A549 (cell line): ENCODE data around the gene SH3RF1. TPM values are rescaled to one million over a fixed set of nuclear protein-coding genes. Genes with fewer than 3 reads are reported as not detected.

Experiments
- ATAC-seq, 2 experiments: fragments of 200-7000 bp in 1 of 2; fragments of >200 bp in 1 of 2; cut with Nextera tagmentation in 1 of 2; cut with Tn5 transposase in 1 of 2; 3 replicates each; pipeline versions ENCODE4 v1.8.0 to v1.9.1; 2018 to 2020; ENCODE audit warnings: mild to moderate bottlenecking in 1 of 2, moderate library complexity in 1 of 2
- CTCF ChIA-PET: fragments of 300-600 bp; sonication (Branson Sonifier 250); formaldehyde crosslinking; extraction: SDS; loops from one replicate; lab custom pipeline; 2021; ENCODE audit warnings: antibody characterized with exemption, inconsistent platforms; lab: Yijun Ruan, JAX
- POLR2A ChIA-PET: fragments of 350-600 bp; formaldehyde crosslinking; extraction: SDS; loops from one replicate; lab custom pipeline; 2021; ENCODE audit warnings: antibody characterized with exemption, inconsistent platforms; lab: Yijun Ruan, JAX
- DNase-seq, 2 experiments: peaks; one replicate each; pipeline versions ENCODE4 v3.0.0 to v3.0.0-alpha.2; 2011 to 2016; ENCODE audit warnings: low read depth in 1 of 2, low spot score in 1 of 2
- FAIRE-seq: peaks from 2 replicates; lab custom pipeline; 2011; peaks lifted over from hg19 to GRCh38; lab: Jason Lieb, UNC
- H3K27ac ChIP-seq, 2 experiments: fragments of >200 bp; sonication (Bioruptor Twin); formaldehyde crosslinking; 3 replicates each; pipeline ENCODE4 v1.5.1; 2016 to 2017
- H3K4me1 ChIP-seq: fragments of >200 bp; sonication (Bioruptor Twin); formaldehyde crosslinking; 3 replicates; pipeline ENCODE4 v1.6.1; 2016
- H3K4me2 ChIP-seq: fragments of >200 bp; sonication (Bioruptor Twin); formaldehyde crosslinking; 3 replicates; pipeline ENCODE4 v1.6.1; 2016
- H3K4me3 ChIP-seq: fragments of >200 bp; sonication (Bioruptor Twin); formaldehyde crosslinking; 3 replicates; pipeline ENCODE4 v1.5.1; 2016
- H3K9me3 ChIP-seq: fragments of >200 bp; sonication (Bioruptor Twin); formaldehyde crosslinking; 3 replicates; pipeline ENCODE4 v1.6.1; 2016
- BCL3 ChIP-seq: fragments of >200 bp; sonication (Bioruptor Twin); formaldehyde crosslinking; IDR thresholded peaks from 3 replicates; pipeline ENCODE4 v1.6.1; 2016
- CEBPB ChIP-seq, 2 experiments: fragments of >200 bp in 1 of 2; sonication (Bioruptor Twin) in 1 of 2; formaldehyde crosslinking in 1 of 2; IDR thresholded peaks; 2 replicates each; pipeline ENCODE4 v1.6.1; 2012 to 2016
- E2F6 ChIP-seq: IDR thresholded peaks from 2 replicates; pipeline ENCODE4 v1.6.1; 2012; ENCODE audit warnings: low read depth, borderline replicate concordance
- EHMT2 ChIP-seq: fragments of 200-600 bp; sonication (generic); IDR thresholded peaks from 2 replicates; pipeline ENCODE4 v1.6.1; 2016; ENCODE audit warnings: antibody characterized with exemption, low read depth, mild to moderate bottlenecking, moderate library complexity
- EP300 ChIP-seq, 2 experiments: fragments of >200 bp; sonication (Bioruptor Twin); formaldehyde crosslinking; IDR thresholded peaks; 2 replicates in 1 of 2; 3 replicates in 1 of 2; pipeline ENCODE4 v1.6.1; 2016 to 2017
- FOSL2 ChIP-seq, 2 experiments: fragments of 450-650 bp in 1 of 2; fragments of >200 bp in 1 of 2; sonication (Bioruptor Twin) in 1 of 2; formaldehyde crosslinking; IDR thresholded peaks; 2 replicates each; pipeline versions ENCODE4 v1.5.0 to v1.6.1; 2016 to 2020; ENCODE audit warnings: mild to moderate bottlenecking in 1 of 2, moderate library complexity in 1 of 2
- FOXS1 ChIP-seq: fragments of 250-450 bp; sonication (Bioruptor Pico); IDR thresholded peaks from 2 replicates; pipeline ENCODE4 v1.5.0; 2020; ENCODE audit warnings: mild to moderate bottlenecking, moderate library complexity
- HDAC2 ChIP-seq: fragments of 200-600 bp; sonication (generic); IDR thresholded peaks from 2 replicates; pipeline ENCODE4 v1.6.1; 2016
- HES2 ChIP-seq: fragments of >200 bp; sonication (Bioruptor Twin); formaldehyde crosslinking; IDR thresholded peaks from 2 replicates; pipeline ENCODE4 v1.6.1; 2016
- HMGXB4 ChIP-seq: fragments of 250-450 bp; sonication (Bioruptor Pico); IDR thresholded peaks from 2 replicates; pipeline ENCODE4 v1.5.0; 2021; ENCODE audit warnings: mild to moderate bottlenecking, moderate library complexity, borderline replicate concordance
- HOXA7 ChIP-seq: fragments of 250-450 bp; sonication (Bioruptor Pico); IDR thresholded peaks from 2 replicates; pipeline ENCODE4 v1.5.0; 2020; ENCODE audit warnings: mild to moderate bottlenecking, moderate library complexity
- HOXB13 ChIP-seq: fragments of 250-450 bp; sonication (Bioruptor Pico); IDR thresholded peaks from 2 replicates; pipeline ENCODE4 v1.5.0; 2020; ENCODE audit warnings: low read depth, mild to moderate bottlenecking, moderate library complexity
- JUN ChIP-seq, 2 experiments: fragments of >200 bp; sonication (Bioruptor Twin); formaldehyde crosslinking; IDR thresholded peaks; 2 replicates in 1 of 2; 3 replicates in 1 of 2; pipeline ENCODE4 v1.6.1; 2016 to 2017
- KDM5A ChIP-seq: fragments of 200-600 bp; sonication (generic); IDR thresholded peaks from 2 replicates; pipeline ENCODE4 v1.6.1; 2016; ENCODE audit warnings: antibody characterized with exemption, mild to moderate bottlenecking
- MAFK ChIP-seq: fragments of 450-650 bp; IDR thresholded peaks from 2 replicates; pipeline ENCODE4 v1.6.1; 2014; ENCODE audit not compliant: partially characterized antibody
- MAZ ChIP-seq: fragments of 150-350 bp; IDR thresholded peaks from 2 replicates; pipeline ENCODE4 v1.6.1; 2014; ENCODE audit warnings: antibody characterized with exemption, low read depth, low read length, borderline replicate concordance
- MYC ChIP-seq: IDR thresholded peaks from 2 replicates; pipeline ENCODE4 v1.6.1; 2012; ENCODE audit warnings: mild to moderate bottlenecking, inconsistent platforms, low read length, improper control_type of control experiment, borderline replicate concordance
- NFE2L2 ChIP-seq: fragments of 150-350 bp; conservative IDR thresholded peaks from 2 replicates; pipeline ENCODE4 v1.6.1; 2014; ENCODE audit warnings: low read length
- NPAS2 ChIP-seq: fragments of 250-450 bp; sonication (Bioruptor Pico); IDR thresholded peaks from 2 replicates; pipeline ENCODE4 v1.8.0; 2022; ENCODE audit warnings: mild to moderate bottlenecking, moderate library complexity, borderline replicate concordance
- PBX3 ChIP-seq: IDR thresholded peaks from 2 replicates; pipeline ENCODE4 v1.6.1; 2012
- PHF8 ChIP-seq: fragments of 200-600 bp; sonication (generic); IDR thresholded peaks from 2 replicates; pipeline ENCODE4 v1.6.1; 2016; ENCODE audit warnings: low read depth, mild to moderate bottlenecking, antibody characterized with exemption, moderate library complexity, borderline replicate concordance
- RAD21 ChIP-seq, 2 experiments: fragments of >200 bp in 1 of 2; sonication (Bioruptor Twin) in 1 of 2; formaldehyde crosslinking in 1 of 2; IDR thresholded peaks in 1 of 2; conservative IDR thresholded peaks in 1 of 2; 2 replicates in 1 of 2; 3 replicates in 1 of 2; pipeline ENCODE4 v1.6.1; 2012 to 2018; ENCODE audit warnings: inconsistent platforms in 1 of 2
- RCOR1 ChIP-seq: fragments of 150-350 bp; IDR thresholded peaks from 2 replicates; pipeline ENCODE4 v1.6.1; 2014; ENCODE audit warnings: antibody characterized with exemption, low read length, low read depth
- REST ChIP-seq: fragments of 200-600 bp; sonication (generic); IDR thresholded peaks from 2 replicates; pipeline ENCODE4 v1.6.1; 2016; ENCODE audit warnings: antibody characterized with exemption, mild to moderate bottlenecking, moderate library complexity
- RNF2 ChIP-seq: fragments of 200-600 bp; sonication (generic); IDR thresholded peaks from 2 replicates; pipeline ENCODE4 v1.6.1; 2016; ENCODE audit warnings: low read depth, mild to moderate bottlenecking, antibody characterized with exemption, moderate library complexity, borderline replicate concordance
- TFCP2L1 ChIP-seq: fragments of 250-450 bp; sonication (Bioruptor Pico); IDR thresholded peaks from 2 replicates; pipeline ENCODE4 v1.5.0; 2021; ENCODE audit warnings: mild to moderate bottlenecking
- ZC3H11A ChIP-seq: fragments of 450-650 bp; IDR thresholded peaks from 2 replicates; pipeline ENCODE4 v1.6.1; 2014; ENCODE audit warnings: antibody characterized with exemption, mild to moderate bottlenecking
- WGBS: methylation state at CpG from one replicate; pipeline ENCODE4 v1.1.6; 2017; ENCODE audit errors: missing lambda C conversion rate; 5-methylcytosine and 5-hydroxymethylcytosine counted together
- polyA plus RNA-seq, 4 experiments: library from polyadenylated mRNA; depleted of rRNA in 3 of 4; stranded (reverse); fragments of >200 nt; fragmentation: RNase III in 1 of 4; extraction: RNeasy Plus Mini Kit Qiagen cat#74134 plus additional on column Dnase treatment in 1 of 4; gene quantifications; 2 replicates in 3 of 4; 3 replicates in 1 of 4; pipeline ENCODE4 v1.2.3, GENCODE V29; 2011 to 2017

Gene SH3RF1
- polyA plus RNA-seq, 2 of the 4 experiments (the other 2 are of a cell fraction): 8.0 to 15.1 TPM

- ATAC-seq (no peak), DNase-seq (no peak), FAIRE-seq (no peak)
- Histone ChIP-seq H3K4me2 (no peak overlapping the region), H3K4me1 (peaks cover 29% of the 10 kb centered on the region), H3K9me3 (no peaks in the 10 kb centered on the region), H3K27ac (no peak overlapping the region), H3K4me3 (no peak overlapping the region)
- ChIA-PET CTCF (no interaction called here), POLR2A (no interaction called here)
- 89% methylated on average over 9 of the region's 9 CpGs for WGBS
- TF ChIP-seq RAD21 (conservative IDR thresholded peaks at IDR 0.05 in 1 of 2, IDR thresholded peaks at IDR 0.05 in 1 of 2) (no peak), FOSL2 (IDR thresholded peaks at IDR 0.05) (no peak), FOSL2 (CRISPR knock-in tag; IDR thresholded peaks at IDR 0.05) (no peak), KDM5A (no peak), MAFK (no peak), REST (no peak), HMGXB4 (CRISPR knock-in tag) (no peak), NFE2L2 (no peak), BCL3 (no peak), FOXS1 (CRISPR knock-in tag) (no peak), TFCP2L1 (CRISPR knock-in tag) (no peak), PBX3 (no peak), RCOR1 (no peak), CEBPB (IDR thresholded peaks at IDR 0.05) (no peak), EHMT2 (no peak)
Observed at GRCh38 chr4:169143335-169143734, 127.4 kb downstream of the SH3RF1 start.

GRCh38 chr4:169142906-169143305 lies 127.8 kb downstream of the SH3RF1 start:
- ATAC-seq: no peak
- CTCF ChIA-PET: no interaction called here
- H3K4me1 ChIP-seq: peaks cover 26% of the 10 kb centered on the region
- no peak overlapping the region for H3K27ac ChIP-seq
- no peak for DNase-seq
- no peak for FAIRE-seq
- no peak overlapping the region for H3K4me3 ChIP-seq
- H3K9me3 ChIP-seq: no peaks in the 10 kb centered on the region
- POLR2A ChIA-PET: no interaction called here
- no peak overlapping the region for H3K4me2 ChIP-seq
- TF ChIP-seq RCOR1: no peak
- TF ChIP-seq HOXA7 (CRISPR knock-in tag): no peak
- TF ChIP-seq EP300 (IDR thresholded peaks at IDR 0.05): no peak
- TF ChIP-seq FOXS1 (CRISPR knock-in tag): no peak
- TF ChIP-seq NPAS2: no peak
- no peak for TF ChIP-seq E2F6
- TF ChIP-seq HES2: no peak
- TF ChIP-seq KDM5A: no peak
- no peak for TF ChIP-seq HOXB13 (CRISPR knock-in tag)
- no peak for TF ChIP-seq JUN (IDR thresholded peaks at IDR 0.05)
- no peak for TF ChIP-seq MYC
- TF ChIP-seq ZC3H11A: no peak
- TF ChIP-seq BCL3: no peak
- no peak for TF ChIP-seq MAZ
- TF ChIP-seq RNF2: no peak
- no peak for TF ChIP-seq PHF8
- no peak for TF ChIP-seq HDAC2
- no peak for TF ChIP-seq FOSL2 (IDR thresholded peaks at IDR 0.05)
- no peak for TF ChIP-seq FOSL2 (CRISPR knock-in tag; IDR thresholded peaks at IDR 0.05)
